Left ventricle myocardium inferior (tissue), 1 donor: ENCODE results near the gene GAP43. TPM values are rescaled to one million over a fixed set of nuclear protein-coding genes. Genes with fewer than 3 reads are reported as not detected.

Experiments used
- DNase-seq: peaks from one replicate; pipeline ENCODE4 v3.0.0-alpha.2; 2020
- H3K27ac ChIP-seq: fragments of 200-600 bp; replicated peaks from 2 replicates; pipeline ENCODE4 v1.8.0; 2021
- H3K27me3 ChIP-seq: fragments of 200-600 bp; 2 replicates; pipeline ENCODE4 v1.8.0; 2021; ENCODE audit warnings: low read depth
- H3K36me3 ChIP-seq: fragments of 200-600 bp; 2 replicates; pipeline ENCODE4 v1.8.0; 2021
- H3K4me1 ChIP-seq: fragments of 200-600 bp; 2 replicates; pipeline ENCODE4 v1.8.0; 2021
- H3K4me3 ChIP-seq: fragments of 200-600 bp; 2 replicates; pipeline ENCODE4 v1.8.0; 2021; ENCODE audit warnings: mild to moderate bottlenecking, moderate library complexity
- H3K9me3 ChIP-seq: fragments of 200-600 bp; replicated peaks from 2 replicates; pipeline ENCODE4 v1.8.0; 2021
- CTCF ChIP-seq: fragments of 200-600 bp; IDR thresholded peaks from 2 replicates; pipeline ENCODE4 v1.8.0; 2021; ENCODE audit warnings: antibody characterized with exemption, mild to moderate bottlenecking, borderline replicate concordance
- intact Hi-C: fragments of 100-400 bp; cut with micrococcal nuclease; formaldehyde crosslinking; loops from one replicate; pipeline ENCODE4 v1.11.0; 2022
- total RNA-seq: library from RNA; stranded (reverse); fragmentation: NEBNext Ultra II Directional; extraction: Animal tissue kit (Norgen Biotek cat#: 25700); gene quantifications from one replicate; pipeline ENCODE4 v1.2.1, GENCODE V29; 2021
- donor health status: DM: no; HTN: yes; CAD: no; lungs with severe emphysema.

GAP43 gene
- total RNA-seq, 1 donor from 2014 or later: 1.2 TPM

DNA sequence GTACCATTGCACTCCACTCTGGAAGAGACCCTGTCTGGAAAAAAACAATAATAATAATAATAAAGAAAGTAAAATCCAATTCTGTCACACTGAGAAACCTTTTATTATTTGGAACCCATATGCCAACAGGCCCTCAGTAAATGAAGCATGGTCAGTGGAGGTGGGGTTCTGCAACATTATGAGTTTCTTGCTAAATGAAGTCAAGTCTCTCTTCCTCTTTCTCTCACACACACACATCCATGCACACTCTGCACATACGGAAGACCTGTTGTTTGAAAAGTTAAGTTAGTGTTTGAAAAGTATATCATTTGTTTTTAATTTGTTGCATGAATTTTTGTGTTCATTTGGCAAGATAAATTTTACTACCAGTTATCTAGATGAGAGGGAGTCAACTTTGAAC, 27.8 kb downstream of the GAP43 start:
- intact Hi-C loops: no loop called here

GRCh38 chr3:115651599-115651998, 28.3 kb downstream of the GAP43 start:
- no peak for DNase-seq
- Histone ChIP-seq H3K4me1 (no peaks in the 10 kb centered on the region), H3K27ac (no peak overlapping the region), H3K9me3 (no peaks in the 10 kb centered on the region), H3K27me3 (no peaks in the 10 kb centered on the region), H3K4me3 (no peak overlapping the region), H3K36me3 (no peaks in the 10 kb centered on the region)
- intact Hi-C loops: no loop called here
- TF ChIP-seq CTCF: no peak

More for the DNA sequence above, 27.8 kb downstream of the GAP43 start:
- Histone ChIP-seq H3K4me1 (no peaks in the 10 kb centered on the region), H3K4me3 (no peak overlapping the region), H3K36me3 (no peaks in the 10 kb centered on the region), H3K9me3 (no peaks in the 10 kb centered on the region), H3K27ac (no peak overlapping the region), H3K27me3 (no peaks in the 10 kb centered on the region)
- TF ChIP-seq CTCF: no peak
- no peak for DNase-seq

- Histone ChIP-seq H3K36me3 (no peaks in the 10 kb centered on the region), H3K4me1 (peaks cover 4% of the 10 kb centered on the region), H3K9me3 (no peaks in the 10 kb centered on the region), H3K27me3 (no peaks in the 10 kb centered on the region), H3K27ac (no peak overlapping the region), H3K4me3 (no peak overlapping the region)
- intact Hi-C loops: no loop called here
- TF ChIP-seq CTCF: no peak
- DNase-seq: no peak
Observed at GRCh38 chr3:115652738-115653137, 29.4 kb downstream of the GAP43 start.

DNA sequence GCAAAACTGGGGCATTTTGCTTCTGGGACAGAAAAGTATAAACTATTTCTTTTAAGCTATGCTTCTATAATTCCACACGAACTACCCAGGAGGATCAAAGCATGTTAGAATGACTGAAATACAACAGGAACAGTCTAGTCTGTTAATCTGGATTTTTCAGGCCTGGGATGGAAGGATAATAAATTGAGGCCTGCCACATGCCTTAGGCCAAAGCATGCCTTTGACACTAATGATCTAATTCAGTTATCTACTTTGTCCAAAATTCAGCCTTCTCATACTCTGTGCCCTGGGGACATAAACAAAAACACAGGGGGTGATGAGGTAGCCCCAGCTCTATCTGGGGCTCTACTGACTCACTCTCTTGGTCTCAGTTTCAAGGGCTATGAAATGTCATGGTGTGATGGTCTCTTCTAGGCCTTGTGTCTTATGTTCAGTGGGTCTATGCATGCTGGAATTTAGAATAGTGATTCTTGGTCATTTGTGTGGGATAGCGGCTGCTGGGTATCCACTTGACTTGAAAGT, 32.5 kb downstream of the GAP43 start:
- no peak for TF ChIP-seq CTCF
- Histone ChIP-seq H3K9me3 (no peaks in the 10 kb centered on the region), H3K4me1 (peaks cover 31% of the 10 kb centered on the region), H3K4me3 (no peak overlapping the region), H3K36me3 (no peaks in the 10 kb centered on the region), H3K27ac (no peak overlapping the region), H3K27me3 (no peaks in the 10 kb centered on the region)
- intact Hi-C loops: no loop called here
- no peak for DNase-seq

DNA sequence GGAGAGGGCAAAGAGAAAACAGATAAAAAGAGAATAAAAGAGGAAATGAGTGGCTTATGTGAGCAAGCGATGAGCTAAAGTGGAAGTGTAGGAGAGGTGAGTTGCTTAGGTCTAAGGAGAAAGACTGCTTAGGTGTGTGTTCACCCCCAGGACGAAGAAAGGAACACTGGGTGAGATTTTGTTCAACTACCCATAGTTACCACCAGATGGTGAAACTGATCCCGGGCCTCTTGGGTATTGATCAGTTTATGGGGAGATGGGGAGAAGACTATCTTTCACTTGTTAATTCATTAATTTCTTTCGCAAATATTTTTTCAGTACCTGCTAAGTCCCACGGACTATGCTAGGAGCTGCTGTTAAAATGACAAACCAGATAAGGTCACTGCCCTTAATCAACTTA, 33.9 kb downstream of the GAP43 start:
- peak overlapping the region; percentile 97 for H3K27ac ChIP-seq
- H3K4me1 ChIP-seq: peaks cover 31% of the 10 kb centered on the region
- TF ChIP-seq CTCF: no peak
- H3K36me3 ChIP-seq: no peaks in the 10 kb centered on the region
- DNase-seq: no peak
- intact Hi-C loops: no loop called here
- H3K4me3 ChIP-seq: no peak overlapping the region
- H3K27me3 ChIP-seq: no peaks in the 10 kb centered on the region
- H3K9me3 ChIP-seq: no peaks in the 10 kb centered on the region

DNA sequence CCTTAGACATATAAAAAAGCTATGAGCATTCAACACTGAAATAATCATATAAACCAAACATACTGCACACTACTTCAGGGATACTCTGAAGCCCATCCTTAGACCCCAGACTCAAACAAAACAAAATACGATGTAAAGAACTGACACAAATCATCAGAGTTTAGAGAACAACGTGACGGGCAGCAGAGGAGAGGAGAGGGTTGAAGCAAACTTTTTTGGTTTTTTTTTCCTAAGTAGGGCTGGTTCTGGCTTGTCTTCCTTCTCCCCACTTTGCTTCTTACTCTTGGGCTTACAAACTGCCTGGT, 34.7 kb downstream of the GAP43 start:
- intact Hi-C loops: no loop called here
- Histone ChIP-seq H3K9me3 (no peaks in the 10 kb centered on the region), H3K4me3 (peak overlapping the region; percentile 77), H3K27me3 (no peaks in the 10 kb centered on the region), H3K36me3 (no peaks in the 10 kb centered on the region), H3K4me1 (peaks cover 31% of the 10 kb centered on the region), H3K27ac (peak overlapping the region; percentile 97)
- no peak for DNase-seq
- no peak for TF ChIP-seq CTCF
